ENCODE results near the gene CDH16. TPM values are rescaled to one million over a fixed set of nuclear protein-coding genes. Genes with fewer than 3 reads are reported as not detected.

Gene CDH16
- total and polyA plus RNA-seq, 2 of the 13 experiments (the other 11 are each of a cell fraction or from before 2014, with no cell fraction given): 2.7 to 3.9 TPM

DNA sequence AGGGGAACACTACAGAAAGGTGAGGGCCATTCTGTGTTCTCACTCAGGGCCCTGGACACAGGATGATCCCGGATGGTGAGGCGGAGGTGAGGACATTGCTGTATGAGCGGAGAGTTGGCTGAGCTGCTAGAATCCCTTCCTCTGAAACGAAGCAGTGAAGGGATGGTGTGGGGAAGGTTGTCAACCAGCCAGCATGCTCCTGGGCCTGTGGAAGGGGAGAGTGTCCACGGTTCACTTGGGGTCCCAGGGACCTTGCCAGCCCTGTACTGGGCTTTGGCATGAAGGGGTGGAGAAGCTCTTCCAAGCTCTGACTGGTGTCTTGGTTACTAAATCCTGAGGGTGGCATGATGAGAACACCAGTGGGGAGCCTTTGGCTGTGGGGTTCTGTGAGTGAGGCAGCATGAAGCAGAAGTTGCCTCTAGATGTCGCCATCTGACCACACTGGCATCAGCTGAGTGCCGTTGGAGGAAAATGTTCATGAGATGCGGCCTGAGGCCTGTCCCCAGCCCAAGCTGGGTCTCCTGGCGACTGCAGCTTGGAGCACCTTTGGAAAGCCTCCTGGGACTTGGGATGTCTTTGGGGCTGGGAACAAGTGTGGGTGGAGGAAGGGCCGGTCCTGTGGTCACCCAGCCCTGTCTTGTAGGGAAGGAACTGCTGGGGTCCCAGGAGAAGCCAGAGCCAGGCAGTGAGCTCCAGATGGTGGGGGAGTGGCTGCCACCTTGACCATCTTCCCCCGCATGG, 23.6 kb downstream of the CDH16 start (continued):
- TF ChIP-seq, protein P1, sequence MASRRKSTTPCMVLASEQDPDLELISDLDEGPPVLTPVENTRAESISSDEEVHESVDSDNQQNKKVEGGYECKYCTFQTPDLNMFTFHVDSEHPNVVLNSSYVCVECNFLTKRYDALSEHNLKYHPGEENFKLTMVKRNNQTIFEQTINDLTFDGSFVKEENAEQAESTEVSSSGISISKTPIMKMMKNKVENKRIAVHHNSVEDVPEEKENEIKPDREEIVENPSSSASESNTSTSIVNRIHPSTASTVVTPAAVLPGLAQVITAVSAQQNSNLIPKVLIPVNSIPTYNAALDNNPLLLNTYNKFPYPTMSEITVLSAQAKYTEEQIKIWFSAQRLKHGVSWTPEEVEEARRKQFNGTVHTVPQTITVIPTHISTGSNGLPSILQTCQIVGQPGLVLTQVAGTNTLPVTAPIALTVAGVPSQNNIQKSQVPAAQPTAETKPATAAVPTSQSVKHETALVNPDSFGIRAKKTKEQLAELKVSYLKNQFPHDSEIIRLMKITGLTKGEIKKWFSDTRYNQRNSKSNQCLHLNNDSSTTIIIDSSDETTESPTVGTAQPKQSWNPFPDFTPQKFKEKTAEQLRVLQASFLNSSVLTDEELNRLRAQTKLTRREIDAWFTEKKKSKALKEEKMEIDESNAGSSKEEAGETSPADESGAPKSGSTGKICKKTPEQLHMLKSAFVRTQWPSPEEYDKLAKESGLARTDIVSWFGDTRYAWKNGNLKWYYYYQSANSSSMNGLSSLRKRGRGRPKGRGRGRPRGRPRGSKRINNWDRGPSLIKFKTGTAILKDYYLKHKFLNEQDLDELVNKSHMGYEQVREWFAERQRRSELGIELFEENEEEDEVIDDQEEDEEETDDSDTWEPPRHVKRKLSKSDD (CRISPR knock-in tag; IDR thresholded peaks at IDR 0.05; ENCODE audit: low read depth): no peak
- TF ChIP-seq ZC3H13 (CRISPR knock-in tag; IDR thresholded peaks at IDR 0.05): no peak
- TF ChIP-seq ZNF350 (CRISPR knock-in tag; IDR thresholded peaks at IDR 0.05; ENCODE audit: borderline replicate concordance, low read depth): peak; percentile 55; the same call in 1 of the 2 replicates
- TF ChIP-seq SP2 (CRISPR knock-in tag; IDR thresholded peaks at IDR 0.05): no peak
- TF ChIP-seq ARID2 (CRISPR knock-in tag; IDR thresholded peaks at IDR 0.05; ENCODE audit: borderline replicate concordance): no peak
- no peak for TF ChIP-seq NFYB (CRISPR knock-in tag; IDR thresholded peaks at IDR 0.05)
- peak; percentile 60 for TF ChIP-seq SAP130 (CRISPR knock-in tag; IDR thresholded peaks at IDR 0.05; ENCODE audit: low read depth)
- peak; percentile 76; the same call in 1 of the 2 replicates for TF ChIP-seq REPIN1 (CRISPR knock-in tag; IDR thresholded peaks at IDR 0.05; ENCODE audit: borderline replicate concordance, low read depth)
- TF ChIP-seq, protein P2, sequence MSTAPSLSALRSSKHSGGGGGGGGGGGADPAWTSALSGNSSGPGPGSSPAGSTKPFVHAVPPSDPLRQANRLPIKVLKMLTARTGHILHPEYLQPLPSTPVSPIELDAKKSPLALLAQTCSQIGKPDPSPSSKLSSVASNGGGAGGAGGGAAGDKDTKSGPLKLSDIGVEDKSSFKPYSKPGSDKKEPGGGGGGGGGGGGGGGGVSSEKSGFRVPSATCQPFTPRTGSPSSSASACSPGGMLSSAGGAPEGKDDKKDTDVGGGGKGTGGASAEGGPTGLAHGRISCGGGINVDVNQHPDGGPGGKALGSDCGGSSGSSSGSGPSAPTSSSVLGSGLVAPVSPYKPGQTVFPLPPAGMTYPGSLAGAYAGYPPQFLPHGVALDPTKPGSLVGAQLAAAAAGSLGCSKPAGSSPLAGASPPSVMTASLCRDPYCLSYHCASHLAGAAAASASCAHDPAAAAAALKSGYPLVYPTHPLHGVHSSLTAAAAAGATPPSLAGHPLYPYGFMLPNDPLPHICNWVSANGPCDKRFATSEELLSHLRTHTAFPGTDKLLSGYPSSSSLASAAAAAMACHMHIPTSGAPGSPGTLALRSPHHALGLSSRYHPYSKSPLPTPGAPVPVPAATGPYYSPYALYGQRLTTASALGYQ (CRISPR knock-in tag; IDR thresholded peaks at IDR 0.05): no peak
- TF ChIP-seq ZNF703 (CRISPR knock-in tag; IDR thresholded peaks at IDR 0.05; ENCODE audit: borderline replicate concordance): no peak
- no peak; the same call in 1 of the 2 replicates for TF ChIP-seq ZNF44 (CRISPR knock-in tag; IDR thresholded peaks at IDR 0.05)
- peak; percentile 74; the same call in 1 of the 2 replicates for TF ChIP-seq ZKSCAN8 (CRISPR knock-in tag; IDR thresholded peaks at IDR 0.05; ENCODE audit: borderline replicate concordance)
- TF ChIP-seq, protein P3, sequence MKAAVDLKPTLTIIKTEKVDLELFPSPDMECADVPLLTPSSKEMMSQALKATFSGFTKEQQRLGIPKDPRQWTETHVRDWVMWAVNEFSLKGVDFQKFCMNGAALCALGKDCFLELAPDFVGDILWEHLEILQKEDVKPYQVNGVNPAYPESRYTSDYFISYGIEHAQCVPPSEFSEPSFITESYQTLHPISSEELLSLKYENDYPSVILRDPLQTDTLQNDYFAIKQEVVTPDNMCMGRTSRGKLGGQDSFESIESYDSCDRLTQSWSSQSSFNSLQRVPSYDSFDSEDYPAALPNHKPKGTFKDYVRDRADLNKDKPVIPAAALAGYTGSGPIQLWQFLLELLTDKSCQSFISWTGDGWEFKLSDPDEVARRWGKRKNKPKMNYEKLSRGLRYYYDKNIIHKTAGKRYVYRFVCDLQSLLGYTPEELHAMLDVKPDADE (CRISPR knock-in tag; IDR thresholded peaks at IDR 0.05): no peak
- no peak for TF ChIP-seq ZNF24 (IDR thresholded peaks at IDR 0.05)
- TF ChIP-seq, protein P4, sequence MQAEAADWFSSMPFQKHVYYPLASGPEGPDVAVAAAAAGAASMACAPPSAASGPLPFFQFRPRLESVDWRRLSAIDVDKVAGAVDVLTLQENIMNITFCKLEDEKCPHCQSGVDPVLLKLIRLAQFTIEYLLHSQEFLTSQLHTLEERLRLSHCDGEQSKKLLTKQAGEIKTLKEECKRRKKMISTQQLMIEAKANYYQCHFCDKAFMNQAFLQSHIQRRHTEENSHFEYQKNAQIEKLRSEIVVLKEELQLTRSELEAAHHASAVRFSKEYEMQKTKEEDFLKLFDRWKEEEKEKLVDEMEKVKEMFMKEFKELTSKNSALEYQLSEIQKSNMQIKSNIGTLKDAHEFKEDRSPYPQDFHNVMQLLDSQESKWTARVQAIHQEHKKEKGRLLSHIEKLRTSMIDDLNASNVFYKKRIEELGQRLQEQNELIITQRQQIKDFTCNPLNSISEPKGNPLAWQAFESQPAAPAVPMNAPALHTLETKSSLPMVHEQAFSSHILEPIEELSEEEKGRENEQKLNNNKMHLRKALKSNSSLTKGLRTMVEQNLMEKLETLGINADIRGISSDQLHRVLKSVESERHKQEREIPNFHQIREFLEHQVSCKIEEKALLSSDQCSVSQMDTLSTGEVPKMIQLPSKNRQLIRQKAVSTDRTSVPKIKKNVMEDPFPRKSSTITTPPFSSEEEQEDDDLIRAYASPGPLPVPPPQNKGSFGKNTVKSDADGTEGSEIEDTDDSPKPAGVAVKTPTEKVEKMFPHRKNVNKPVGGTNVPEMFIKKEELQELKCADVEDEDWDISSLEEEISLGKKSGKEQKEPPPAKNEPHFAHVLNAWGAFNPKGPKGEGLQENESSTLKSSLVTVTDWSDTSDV (CRISPR knock-in tag; IDR thresholded peaks at IDR 0.05): peak; percentile 88; the same call in 1 of the 2 replicates
- no peak for TF ChIP-seq CREB1 (IDR thresholded peaks at IDR 0.05)
- TF ChIP-seq CREB1 (CRISPR knock-in tag; IDR thresholded peaks at IDR 0.05): no peak
- no peak for TF ChIP-seq ZIK1 (CRISPR knock-in tag; IDR thresholded peaks at IDR 0.05; ENCODE audit: borderline replicate concordance, low read depth)
- no peak for TF ChIP-seq ZNF253 (CRISPR knock-in tag; IDR thresholded peaks at IDR 0.05; ENCODE audit: borderline replicate concordance)

Data from HepG2 (cell line).